LNCaP clone FGC (cell line): ENCODE data around the gene GDF15.
A peak's percentile ranks its signal among the peaks of the same experiment; 100 is the strongest.

ENCODE experiments used
- DNase-seq: peaks from one replicate; pipeline ENCODE4 v3.0.0-alpha.2; 2011; ENCODE audit warnings: low read depth
- H3K4me3 ChIP-seq: 2 replicates; pipeline ENCODE4 v1.5.1; 2011; ENCODE audit warnings: mild to moderate bottlenecking, low read depth, low read length, control low read depth
- TF ChIP-seq, protein P1 (sequence below): IDR thresholded peaks from 2 replicates; pipeline ENCODE4 v1.5.1; 2012; ENCODE audit warnings: mild to moderate bottlenecking; ENCODE audit not compliant: control insufficient read depth, insufficient read depth; ENCODE audit errors: extremely low read depth

The GDF15 gene, protein sequence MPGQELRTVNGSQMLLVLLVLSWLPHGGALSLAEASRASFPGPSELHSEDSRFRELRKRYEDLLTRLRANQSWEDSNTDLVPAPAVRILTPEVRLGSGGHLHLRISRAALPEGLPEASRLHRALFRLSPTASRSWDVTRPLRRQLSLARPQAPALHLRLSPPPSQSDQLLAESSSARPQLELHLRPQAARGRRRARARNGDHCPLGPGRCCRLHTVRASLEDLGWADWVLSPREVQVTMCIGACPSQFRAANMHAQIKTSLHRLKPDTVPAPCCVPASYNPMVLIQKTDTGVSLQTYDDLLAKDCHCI

DNA sequence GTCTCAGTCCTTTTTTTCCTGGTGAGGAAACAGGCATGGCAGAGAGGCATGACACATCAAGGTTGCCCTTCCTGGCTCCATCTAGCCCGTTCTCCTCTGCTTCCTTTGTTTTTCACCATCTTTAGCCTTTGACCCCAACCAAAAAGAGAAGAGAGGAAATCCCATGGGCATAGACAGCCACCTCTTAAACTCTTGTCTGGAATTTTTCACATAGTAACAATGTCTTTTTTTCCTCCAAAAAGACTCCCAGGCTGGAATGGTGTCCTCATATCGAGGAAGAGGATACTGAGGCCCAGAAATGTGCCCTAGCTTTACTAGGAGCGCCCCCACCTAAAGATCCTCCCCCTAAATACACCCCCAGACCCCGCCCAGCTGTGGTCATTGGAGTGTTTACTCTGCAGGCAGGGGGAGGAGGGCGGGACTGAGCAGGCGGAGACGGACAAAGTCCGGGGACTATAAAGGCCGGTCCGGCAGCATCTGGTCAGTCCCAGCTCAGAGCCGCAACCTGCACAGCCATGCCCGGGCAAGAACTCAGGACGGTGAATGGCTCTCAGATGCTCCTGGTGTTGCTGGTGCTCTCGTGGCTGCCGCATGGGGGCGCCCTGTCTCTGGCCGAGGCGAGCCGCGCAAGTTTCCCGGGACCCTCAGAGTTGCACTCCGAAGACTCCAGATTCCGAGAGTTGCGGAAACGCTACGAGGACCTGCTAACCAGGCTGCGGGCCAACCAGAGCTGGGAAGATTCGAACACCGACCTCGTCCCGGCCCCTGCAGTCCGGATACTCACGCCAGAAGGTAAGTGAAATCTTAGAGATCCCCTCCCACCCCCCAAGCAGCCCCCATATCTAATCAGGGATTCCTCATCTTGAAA, at the start of gene GDF15:
Gene GDF15, plus strand, starts transcription at position 484 of the 868 bp plus-strand sequence. Its CDS starts 32 bp downstream, at position 516.
- TF ChIP-seq, protein P1, sequence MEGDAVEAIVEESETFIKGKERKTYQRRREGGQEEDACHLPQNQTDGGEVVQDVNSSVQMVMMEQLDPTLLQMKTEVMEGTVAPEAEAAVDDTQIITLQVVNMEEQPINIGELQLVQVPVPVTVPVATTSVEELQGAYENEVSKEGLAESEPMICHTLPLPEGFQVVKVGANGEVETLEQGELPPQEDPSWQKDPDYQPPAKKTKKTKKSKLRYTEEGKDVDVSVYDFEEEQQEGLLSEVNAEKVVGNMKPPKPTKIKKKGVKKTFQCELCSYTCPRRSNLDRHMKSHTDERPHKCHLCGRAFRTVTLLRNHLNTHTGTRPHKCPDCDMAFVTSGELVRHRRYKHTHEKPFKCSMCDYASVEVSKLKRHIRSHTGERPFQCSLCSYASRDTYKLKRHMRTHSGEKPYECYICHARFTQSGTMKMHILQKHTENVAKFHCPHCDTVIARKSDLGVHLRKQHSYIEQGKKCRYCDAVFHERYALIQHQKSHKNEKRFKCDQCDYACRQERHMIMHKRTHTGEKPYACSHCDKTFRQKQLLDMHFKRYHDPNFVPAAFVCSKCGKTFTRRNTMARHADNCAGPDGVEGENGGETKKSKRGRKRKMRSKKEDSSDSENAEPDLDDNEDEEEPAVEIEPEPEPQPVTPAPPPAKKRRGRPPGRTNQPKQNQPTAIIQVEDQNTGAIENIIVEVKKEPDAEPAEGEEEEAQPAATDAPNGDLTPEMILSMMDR = peak; percentile 81
- DNase-seq = peak; percentile 87
- H3K4me3 ChIP-seq = peak within 1 kb of the TSS; percentile 94

DNA sequence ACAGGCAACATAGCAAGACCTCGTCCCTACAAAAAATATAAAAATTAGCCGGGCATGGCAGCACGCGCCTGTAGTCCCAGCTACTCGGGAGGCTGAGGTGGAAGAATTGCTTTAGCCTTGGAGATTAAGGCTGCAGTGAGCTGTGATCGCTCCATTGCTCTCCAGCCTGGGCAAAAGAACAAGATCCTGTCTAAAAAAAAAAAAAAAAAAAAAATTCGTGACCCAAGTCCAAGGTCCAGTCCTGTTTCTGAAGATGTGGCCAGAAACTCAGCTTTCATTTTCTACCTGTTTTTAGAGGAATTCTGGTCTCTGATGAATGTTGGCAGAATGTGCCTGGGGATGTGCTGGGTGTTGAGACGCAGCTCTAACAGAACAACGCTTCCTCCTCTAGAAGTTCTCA, 47.4 kb upstream of the GDF15 start:
- H3K4me3 ChIP-seq = no peak overlapping the region
- TF ChIP-seq, protein P1 = no peak
- no peak for DNase-seq

DNA sequence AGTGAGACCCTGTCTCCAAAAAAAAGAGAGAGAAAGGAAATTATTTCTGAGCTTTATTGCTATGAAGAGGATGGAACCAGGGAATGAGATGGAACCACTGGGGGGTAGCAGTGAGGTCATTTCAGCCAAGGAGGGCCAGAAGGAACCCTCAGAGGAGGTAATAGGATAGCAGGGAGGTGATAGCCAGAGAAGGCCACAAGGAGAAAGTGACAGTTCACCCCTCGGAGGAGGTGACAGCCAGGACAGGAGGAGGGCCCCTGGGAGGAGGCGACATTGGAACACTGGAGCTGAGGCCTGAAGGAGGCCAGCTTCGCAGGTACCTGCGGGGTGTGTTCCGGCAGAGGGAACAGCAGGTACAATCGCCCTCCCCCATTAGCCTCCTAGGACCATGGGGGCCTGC, 46.2 kb upstream of the GDF15 start:
- H3K4me3 ChIP-seq = peak overlapping the region; percentile 91
- TF ChIP-seq, protein P1 = peak; percentile 34
- no peak for DNase-seq

DNA sequence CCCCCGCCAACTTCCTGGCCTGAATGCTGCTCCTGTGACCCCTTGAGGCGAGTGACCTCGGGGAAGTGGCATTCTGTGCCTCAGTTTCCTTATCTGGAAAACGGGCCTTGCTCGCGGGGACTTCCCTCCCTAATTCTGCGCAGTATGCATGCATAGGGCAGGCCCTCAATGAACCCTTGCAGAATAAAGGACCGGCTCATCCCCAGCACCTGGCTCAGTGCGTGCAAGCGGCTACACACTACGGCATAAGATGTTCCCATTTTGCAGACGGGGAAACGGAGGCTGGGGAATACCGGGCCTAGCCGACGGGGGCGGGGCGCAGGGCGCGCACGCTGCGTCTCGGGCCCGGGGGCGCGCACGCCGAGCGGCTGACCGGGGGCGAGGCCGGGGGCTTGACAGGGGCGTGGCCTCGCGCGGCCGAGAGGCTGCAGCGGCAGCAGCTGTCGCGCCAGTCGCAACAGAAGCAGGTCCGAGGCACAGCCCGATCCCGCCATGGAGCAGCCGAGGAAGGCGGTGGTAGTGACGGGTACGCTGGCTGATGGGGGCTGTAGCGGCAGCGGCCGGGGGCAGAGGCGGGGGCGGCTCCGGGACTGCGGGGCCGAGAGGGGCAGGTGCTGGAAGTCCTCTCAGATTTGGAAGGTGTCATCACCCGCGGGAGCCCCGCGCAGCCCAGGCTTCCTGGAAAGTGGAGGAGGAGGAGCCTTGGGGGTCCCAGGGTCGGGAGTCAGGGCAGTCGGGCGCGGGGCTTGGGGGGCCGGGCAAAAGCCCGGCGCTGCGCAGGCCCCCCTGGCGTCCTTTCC, 45.6 kb upstream of the GDF15 start, which contains the start of gene PGPEP1:
Gene PGPEP1, plus strand, starts transcription at position 409 of the 800 bp plus-strand sequence. Its CDS starts 84 bp downstream, at position 493.
- TF ChIP-seq, protein P1 = no peak
- no peak for DNase-seq
- peak within 1 kb of the TSS; percentile 91 for H3K4me3 ChIP-seq

DNA sequence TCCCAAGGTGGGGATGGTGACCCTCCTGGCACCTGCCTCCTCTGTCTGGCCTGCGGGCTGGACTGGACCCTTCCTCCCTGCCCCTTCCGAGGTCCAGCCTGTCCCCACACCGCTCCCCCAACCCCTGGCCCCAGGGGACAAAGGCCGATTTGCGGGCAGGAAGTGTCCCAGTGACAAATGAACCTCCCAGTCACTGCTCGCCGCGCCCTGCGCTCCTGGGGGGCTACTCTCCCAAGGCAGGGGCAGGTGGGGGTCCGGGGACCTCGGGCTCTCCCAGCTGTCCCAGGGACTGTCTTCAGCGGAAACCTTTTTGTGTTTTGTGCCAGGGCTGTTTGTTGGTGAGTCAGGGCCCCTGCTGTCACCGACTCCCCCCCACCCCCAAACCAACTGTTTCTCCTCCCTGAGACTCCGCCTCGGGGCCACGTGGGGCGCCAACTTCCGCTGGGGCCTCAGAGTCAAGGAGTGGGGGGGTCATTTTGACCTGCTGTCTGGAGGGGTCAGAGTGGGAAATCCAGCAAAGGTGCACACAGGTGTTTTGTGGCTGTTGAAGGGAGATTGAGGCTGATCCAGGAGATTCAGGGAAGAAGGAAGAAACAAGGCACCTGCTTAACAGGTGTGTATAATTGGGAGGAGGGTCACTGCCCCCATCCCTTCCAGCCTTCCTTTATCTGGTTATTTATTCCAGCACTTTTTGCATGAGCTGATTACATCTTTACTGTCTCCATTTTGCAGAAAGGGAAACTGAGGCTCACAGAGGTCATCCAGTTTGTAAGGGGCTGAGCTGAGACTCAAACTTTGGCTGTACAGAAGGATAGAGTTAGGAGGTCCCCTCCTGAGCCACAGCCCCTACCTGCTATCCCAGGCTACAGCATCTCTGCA, 44.7 kb upstream of the GDF15 start:
- TF ChIP-seq, protein P1 = no peak
- DNase-seq = no peak
- peak overlapping the region; percentile 91 for H3K4me3 ChIP-seq
